GM21381 (cell line): ENCODE results near the gene ARPC3.
"Not testable (repeated sequence)": the region's sequence is repeated elsewhere in the genome, so short reads cannot be mapped to it uniquely, and the experiment has no call there.

Source experiments
- ATAC-seq: cut with Tn5 transposase; IDR thresholded peaks from one replicate; pipeline ENCODE4 v1.9.1; 2021; ENCODE audit warnings: mild to moderate bottlenecking, moderate library complexity; ENCODE audit not compliant: unreplicated experiment

ARPC3 gene

DNA sequence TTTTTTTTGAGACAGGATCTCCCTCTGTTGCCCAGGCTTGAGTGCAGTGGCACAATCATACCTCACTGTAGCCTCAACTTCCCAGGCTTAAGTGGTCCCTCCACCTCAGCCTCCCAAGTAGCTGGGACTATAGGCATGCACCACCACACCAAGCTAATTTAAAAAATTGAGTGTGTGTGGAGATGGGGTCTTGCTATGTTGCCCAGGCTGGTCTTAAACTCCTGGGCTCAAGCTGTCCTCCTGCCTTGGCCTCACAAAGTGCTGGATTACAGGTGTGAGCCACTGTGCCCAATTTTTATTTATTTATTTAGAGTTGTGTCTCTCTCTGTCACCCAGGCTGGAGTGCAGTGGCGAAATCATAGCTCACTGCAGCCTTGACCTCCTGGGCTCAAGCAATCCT, 29.5 kb downstream of the ARPC3 start:
- ATAC-seq: not testable (repeated sequence)

DNA sequence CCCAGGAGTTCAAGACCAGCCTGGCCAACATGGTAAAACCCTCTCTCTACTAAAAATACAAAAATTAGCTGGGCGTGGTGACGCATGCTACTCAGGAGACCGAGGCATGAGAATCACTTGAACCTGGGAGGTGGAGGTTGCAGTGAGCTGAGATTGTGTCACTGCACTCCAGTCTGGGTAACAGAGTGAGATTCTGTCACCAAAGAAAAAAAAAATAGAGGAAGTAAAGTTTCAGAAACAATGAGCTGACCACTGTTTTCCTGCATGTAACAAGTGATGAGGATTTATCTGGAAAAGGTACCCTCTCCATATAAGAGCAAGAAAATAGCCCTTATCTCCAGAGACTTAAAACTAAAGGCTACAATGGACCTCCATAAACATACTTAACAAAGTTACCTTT, 33.0 kb downstream of the ARPC3 start:
- ATAC-seq: not testable (repeated sequence)

GRCh38 chr12:110410086-110410485, 40.1 kb downstream of the ARPC3 start:
- ATAC-seq: not testable (repeated sequence)

DNA sequence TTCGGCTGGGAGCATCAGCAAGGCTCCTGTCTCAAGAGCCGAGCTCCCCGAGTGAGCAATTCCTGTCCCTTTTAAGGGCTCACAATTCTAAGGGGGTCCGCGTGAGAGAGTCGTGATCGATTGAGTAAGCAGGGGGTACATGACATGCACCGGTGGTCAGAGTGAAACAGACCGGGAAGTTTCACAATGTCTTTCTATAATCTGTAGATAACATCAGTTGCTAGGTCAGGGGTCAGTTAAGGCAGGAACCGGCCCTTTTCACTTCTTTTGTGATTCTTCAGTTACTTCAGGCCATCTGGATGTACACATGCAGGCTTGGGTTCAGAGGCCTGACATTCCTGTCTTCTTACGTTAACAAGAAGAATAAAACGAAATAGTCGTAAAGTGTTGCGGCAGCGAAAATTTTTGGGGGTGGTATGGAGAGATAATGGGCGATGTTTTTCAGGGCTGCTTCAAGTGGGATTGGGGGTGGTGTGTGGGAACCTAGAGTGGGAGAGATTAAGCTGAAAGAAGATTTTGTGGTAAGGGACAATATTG, 44.9 kb downstream of the ARPC3 start:
- ATAC-seq: not testable (repeated sequence)

DNA sequence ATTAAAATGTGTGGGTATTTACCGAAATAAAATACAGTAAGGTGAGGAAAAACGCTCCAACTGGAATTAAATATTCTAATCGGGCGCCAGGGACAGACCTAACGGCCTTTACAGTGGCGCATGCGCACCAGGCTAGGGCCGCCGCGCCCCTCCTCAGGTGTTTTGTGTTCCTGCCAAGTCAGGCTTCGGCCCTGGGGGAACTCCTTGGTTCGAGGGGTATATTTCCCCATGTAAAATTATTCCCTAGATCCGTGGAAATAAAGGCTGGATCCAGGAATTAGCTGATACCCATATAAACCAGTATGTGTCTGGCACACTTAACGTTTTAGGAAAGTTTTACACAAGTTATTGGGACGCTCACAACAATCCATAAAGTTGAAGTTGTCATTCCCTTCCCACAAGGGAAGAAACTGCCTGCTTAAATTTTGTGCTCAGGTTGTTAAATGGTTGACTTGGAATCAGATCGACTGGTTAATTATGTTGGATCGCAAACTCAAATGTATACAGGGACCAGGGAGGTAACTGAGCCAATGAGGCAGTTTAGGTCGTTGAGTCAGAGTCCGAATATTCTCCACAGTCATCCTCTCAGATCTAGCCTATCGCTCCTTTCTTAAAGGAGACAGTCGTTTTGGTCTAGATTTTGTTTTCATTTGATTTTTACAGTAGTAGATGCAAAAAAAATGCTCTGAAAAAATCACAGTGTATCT, 46.0 kb downstream of the ARPC3 start:
- ATAC-seq: peak; percentile 55

- ATAC-seq: peak; percentile 81
Measured at GRCh38 chr12:110403146-110403975, 46.8 kb downstream of the ARPC3 start, which contains the start of gene ANAPC7. TSS of gene ANAPC7 (minus strand) at chr12:110403708. CDS start at chr12:110403627, 81 bp downstream.
